Lower leg skin (tissue), 3 donors: ENCODE data around the gene BCAP31.
"Not testable (repeated sequence)": the region's sequence is repeated elsewhere in the genome, so short reads cannot be mapped to it uniquely, and the experiment has no call there.

Source experiments
- POLR2A ChIP-seq, 2 donors: fragments of 450-650 bp; IDR thresholded peaks; one replicate each; pipeline ENCODE4 v1.6.1; 2016 to 2017; ENCODE audit warnings: antibody characterized with exemption in 2 of 2, mild to moderate bottlenecking in 1 of 2, moderate library complexity in 1 of 2
- TF ChIP-seq, protein P1 (sequence below), 3 donors: fragments of 450-650 bp; IDR thresholded peaks; one replicate each; pipeline ENCODE4 v1.5.1; 2016; ENCODE audit warnings: antibody characterized with exemption in 3 of 3, mild to moderate bottlenecking in 3 of 3, moderate library complexity in 2 of 3

DNA sequence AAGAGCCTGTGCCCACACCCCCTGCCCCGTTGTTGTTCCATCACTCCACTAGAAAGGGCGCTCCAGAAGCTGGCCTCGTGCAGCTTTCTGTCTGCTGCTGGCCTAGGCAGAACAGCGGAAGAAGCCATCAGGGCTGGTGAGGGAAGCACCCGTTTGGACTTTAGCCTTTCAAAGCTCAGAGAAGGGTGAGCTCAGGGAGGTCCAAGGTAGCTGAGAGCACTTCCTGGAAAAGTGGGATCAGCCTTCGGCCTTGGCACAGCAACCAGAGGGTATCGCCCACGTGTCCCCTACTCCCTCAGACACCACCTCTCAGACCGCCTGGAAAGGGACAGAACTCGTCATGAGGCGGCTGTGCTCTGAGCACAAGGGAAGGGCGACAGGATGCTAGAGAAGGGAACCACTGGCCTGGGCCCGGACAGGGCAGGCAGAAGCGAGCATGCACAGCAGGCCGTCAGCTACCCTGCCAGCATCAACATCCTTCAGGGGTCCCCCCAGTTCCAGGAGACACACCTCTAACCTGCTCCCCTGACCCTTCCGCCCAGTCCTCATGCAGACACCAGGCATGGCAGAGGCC lies 24.9 kb downstream of the BCAP31 start:
- not testable (repeated sequence) for TF ChIP-seq POLR2A (IDR thresholded peaks at IDR 0.05)
- TF ChIP-seq, protein P1, sequence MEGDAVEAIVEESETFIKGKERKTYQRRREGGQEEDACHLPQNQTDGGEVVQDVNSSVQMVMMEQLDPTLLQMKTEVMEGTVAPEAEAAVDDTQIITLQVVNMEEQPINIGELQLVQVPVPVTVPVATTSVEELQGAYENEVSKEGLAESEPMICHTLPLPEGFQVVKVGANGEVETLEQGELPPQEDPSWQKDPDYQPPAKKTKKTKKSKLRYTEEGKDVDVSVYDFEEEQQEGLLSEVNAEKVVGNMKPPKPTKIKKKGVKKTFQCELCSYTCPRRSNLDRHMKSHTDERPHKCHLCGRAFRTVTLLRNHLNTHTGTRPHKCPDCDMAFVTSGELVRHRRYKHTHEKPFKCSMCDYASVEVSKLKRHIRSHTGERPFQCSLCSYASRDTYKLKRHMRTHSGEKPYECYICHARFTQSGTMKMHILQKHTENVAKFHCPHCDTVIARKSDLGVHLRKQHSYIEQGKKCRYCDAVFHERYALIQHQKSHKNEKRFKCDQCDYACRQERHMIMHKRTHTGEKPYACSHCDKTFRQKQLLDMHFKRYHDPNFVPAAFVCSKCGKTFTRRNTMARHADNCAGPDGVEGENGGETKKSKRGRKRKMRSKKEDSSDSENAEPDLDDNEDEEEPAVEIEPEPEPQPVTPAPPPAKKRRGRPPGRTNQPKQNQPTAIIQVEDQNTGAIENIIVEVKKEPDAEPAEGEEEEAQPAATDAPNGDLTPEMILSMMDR (IDR thresholded peaks at IDR 0.05): not testable (repeated sequence)
